Central memory CD8-positive, alpha-beta T cell (primary cell): ENCODE measurements around the gene TP53I3.

Experiments
- ATAC-seq: fragments of 150-1000 bp; cut with Tn5 transposase; replicated peaks from 2 replicates; pipeline ENCODE4 v1.10.0; 2022; ENCODE audit warnings: mild to moderate bottlenecking, moderate FRiP score, moderate number of reproducible peaks; ENCODE audit not compliant: poor library complexity, severe bottlenecking; ENCODE audit errors: extremely low read depth
- DNase-seq, 2 donors: peaks; one replicate each; pipeline ENCODE4 v3.0.0; 2021; ENCODE audit warnings: low spot score in 2 of 2
- H3K27ac Mint-ChIP-seq: one replicate; pipeline ENCODE4 v1.8.0; 2022; ENCODE audit warnings: low read depth, mild to moderate bottlenecking, moderate library complexity, mixed read lengths
- H3K27me3 Mint-ChIP-seq: one replicate; pipeline ENCODE4 v1.8.0; 2022; ENCODE audit warnings: mixed read lengths
- H3K36me3 Mint-ChIP-seq: one replicate; pipeline ENCODE4 v1.8.0; 2022; ENCODE audit warnings: mild to moderate bottlenecking, moderate library complexity, mixed read lengths; ENCODE audit not compliant: insufficient read depth
- H3K4me1 Mint-ChIP-seq: one replicate; pipeline ENCODE4 v1.8.0; 2022; ENCODE audit warnings: mixed read lengths
- H3K4me3 Mint-ChIP-seq: one replicate; pipeline ENCODE4 v1.8.0; 2022; ENCODE audit warnings: mild to moderate bottlenecking, moderate library complexity, mixed read lengths
- H3K9me3 Mint-ChIP-seq: one replicate; pipeline ENCODE4 v1.8.0; 2022; ENCODE audit warnings: mixed read lengths

TP53I3 gene

DNA sequence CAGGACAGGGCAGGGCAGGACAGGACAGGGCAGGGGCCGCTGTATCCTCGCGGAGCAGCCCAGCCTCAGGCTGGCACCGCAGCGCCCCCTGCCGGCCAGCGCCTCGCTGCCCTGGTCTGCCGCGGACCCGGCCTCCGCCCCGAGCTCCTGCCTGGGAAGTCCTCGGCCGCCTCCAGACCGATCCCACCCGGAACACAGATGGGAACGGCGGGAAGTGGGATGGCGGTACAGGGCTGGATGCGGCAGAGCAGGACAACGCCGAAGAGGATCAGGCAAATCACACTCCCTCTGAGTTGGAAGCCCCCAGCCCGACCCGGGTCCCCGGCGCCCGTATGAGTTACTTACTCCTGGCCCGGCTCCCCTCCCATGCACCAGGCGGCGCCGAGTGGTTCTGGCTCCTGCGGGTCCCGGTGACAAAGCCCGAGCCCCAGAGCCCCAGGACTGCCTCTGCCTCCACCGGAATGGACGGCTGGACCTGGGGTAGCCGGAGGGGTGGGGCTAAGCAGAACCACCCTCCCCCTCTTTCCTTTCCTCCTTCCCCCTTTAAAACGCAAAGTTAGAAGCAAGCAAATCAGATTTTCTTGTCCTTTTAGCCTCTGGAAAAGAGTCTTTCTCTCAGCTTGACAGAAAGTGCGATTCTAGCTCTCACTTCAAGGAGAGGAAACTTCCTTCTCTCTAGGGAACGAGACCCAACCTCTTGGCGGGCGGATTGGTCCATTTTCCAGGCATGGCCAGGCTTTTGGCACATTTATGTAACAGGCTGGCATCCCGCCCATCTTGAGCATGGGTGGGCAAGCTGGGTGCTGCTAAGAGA lies at the start of gene TP53I3:
TSS of gene TP53I3 (minus strand) at position 449 of the 814 bp plus-strand sequence. CDS start 508 bp downstream, outside the sequence.
- Mint-ChIP-seq H3K4me1 (peaks cover 16% of the 10 kb centered on the region), H3K27ac (peak within 1 kb of the TSS; percentile 19), H3K27me3 (no peaks in the 10 kb centered on the region), H3K36me3 (peaks cover 10% of the 10 kb centered on the region), H3K9me3 (no peaks in the 10 kb centered on the region), H3K4me3 (peak within 1 kb of the TSS; percentile 81)
- DNase-seq (peak; percentile 68 to 86), ATAC-seq (peak; percentile 96)

DNA sequence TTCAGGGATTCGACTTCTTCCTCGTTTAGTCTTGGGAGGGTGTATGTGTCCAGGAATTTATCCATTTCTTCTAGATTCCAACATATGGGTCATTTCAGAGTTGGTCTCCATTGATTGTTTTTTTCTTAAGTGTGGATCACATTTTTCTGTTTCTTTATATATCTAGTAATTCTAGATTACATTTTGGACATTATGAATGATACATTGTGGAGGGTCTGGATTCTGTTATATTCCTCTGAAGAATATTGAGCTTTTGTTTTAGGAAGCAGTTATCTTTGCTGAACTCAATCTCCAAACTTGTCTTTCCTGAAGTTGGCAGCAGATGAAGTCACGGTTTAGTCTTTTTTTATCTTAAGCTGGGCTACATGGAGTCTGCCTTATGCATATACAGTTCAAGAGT lies 47.9 kb upstream of the TP53I3 start:
- Mint-ChIP-seq H3K36me3 (peaks cover 2% of the 10 kb centered on the region), H3K4me3 (no peak overlapping the region), H3K9me3 (no peaks in the 10 kb centered on the region)

DNA sequence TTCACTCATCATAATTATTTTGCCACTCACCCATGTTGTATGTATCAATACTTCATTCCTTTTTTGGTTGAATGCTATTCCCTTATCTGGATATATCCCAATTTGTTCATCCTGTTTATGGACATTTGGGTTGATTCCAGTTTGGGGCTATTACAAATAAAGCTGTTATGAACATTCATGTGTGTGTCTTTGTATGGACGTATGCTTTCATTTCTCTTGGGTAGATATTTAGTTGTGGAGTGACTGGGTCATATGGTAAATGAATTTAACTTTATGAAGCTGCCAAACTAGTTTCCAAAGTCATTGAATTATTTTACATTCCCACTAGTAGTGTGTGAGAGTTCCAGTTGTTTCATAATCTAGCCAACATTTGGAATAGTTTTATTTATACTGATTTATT lies 41.3 kb upstream of the TP53I3 start:
- ATAC-seq (no peak), DNase-seq (no peak)
- Mint-ChIP-seq H3K4me1 (peaks cover 20% of the 10 kb centered on the region), H3K4me3 (no peak overlapping the region), H3K27me3 (no peaks in the 10 kb centered on the region), H3K36me3 (peaks cover 5% of the 10 kb centered on the region), H3K9me3 (no peaks in the 10 kb centered on the region), H3K27ac (no peak overlapping the region)

More for the DNA sequence above, 47.9 kb upstream of the TP53I3 start:
- Mint-ChIP-seq H3K4me1 (no peaks in the 10 kb centered on the region), H3K27me3 (no peaks in the 10 kb centered on the region), H3K27ac (no peak overlapping the region)
- DNase-seq = no peak
- ATAC-seq = no peak

DNA sequence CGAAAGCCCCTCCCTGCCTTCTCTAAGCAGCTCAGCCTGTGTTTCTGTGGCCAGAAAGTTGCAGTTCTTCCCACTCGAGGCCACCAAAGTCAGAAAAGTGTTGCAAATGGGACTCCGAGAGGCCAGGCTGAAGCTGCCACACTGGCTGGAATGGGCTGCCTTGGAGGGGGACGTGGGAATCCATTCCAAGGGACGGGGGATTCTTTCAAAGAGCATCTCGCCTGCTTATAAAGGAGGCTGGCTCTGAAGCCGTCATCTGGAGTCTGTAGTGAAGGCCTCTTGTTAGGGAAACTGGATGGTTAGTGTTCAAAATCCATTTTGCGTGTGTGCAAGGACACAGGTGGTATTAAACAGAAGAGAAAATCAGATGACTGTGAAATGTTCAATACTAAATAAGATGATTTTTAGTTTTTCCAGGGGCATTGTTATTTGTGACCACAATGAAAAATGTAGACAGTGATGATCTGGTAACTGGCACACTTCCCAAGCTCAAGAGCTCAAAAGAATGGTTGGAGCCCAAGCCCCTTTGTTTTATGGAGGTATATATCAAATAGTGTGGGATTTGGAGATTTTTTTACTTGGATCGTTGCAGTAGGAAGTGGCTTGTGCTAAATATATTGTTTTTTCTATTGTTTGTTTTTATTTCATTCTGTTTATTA lies 39.4 kb upstream of the TP53I3 start:
- Mint-ChIP-seq H3K27me3 (no peaks in the 10 kb centered on the region), H3K36me3 (peaks cover 5% of the 10 kb centered on the region), H3K4me1 (peaks cover 20% of the 10 kb centered on the region), H3K4me3 (peak overlapping the region; percentile 80), H3K9me3 (no peaks in the 10 kb centered on the region), H3K27ac (peak overlapping the region; percentile 78)
- DNase-seq (peak in 1 of 2 donors; percentile 32), ATAC-seq (peak; percentile 11)

GRCh38 chr2:24123195-24123921 lies 38.7 kb upstream of the TP53I3 start, which contains the start of the genes FAM228B and PFN4:
Gene FAM228B, plus strand, starts transcription at chr2:24123469. Its CDS starts 893 bp downstream, at chr2:24124362.
Gene PFN4, minus strand, starts transcription at chr2:24123334. Its CDS starts 799 bp downstream, at chr2:24122535.
- Mint-ChIP-seq H3K9me3 (no peaks in the 10 kb centered on the region), H3K36me3 (peaks cover 7% of the 10 kb centered on the region), H3K27ac (peak within 1 kb of the TSS; percentile 82), H3K4me3 (peak within 1 kb of the TSS; percentile 80), H3K4me1 (peaks cover 20% of the 10 kb centered on the region), H3K27me3 (no peaks in the 10 kb centered on the region)
- ATAC-seq = peak; percentile 87
- DNase-seq = peak; percentile 39 to 40

- DNase-seq (no peak), ATAC-seq (no peak)
- Mint-ChIP-seq H3K27me3 (no peaks in the 10 kb centered on the region), H3K27ac (peak overlapping the region; percentile 82), H3K36me3 (peaks cover 5% of the 10 kb centered on the region), H3K4me3 (peak overlapping the region; percentile 80), H3K4me1 (peaks cover 20% of the 10 kb centered on the region), H3K9me3 (no peaks in the 10 kb centered on the region)
Measured at GRCh38 chr2:24122366-24123194, 37.9 kb upstream of the TP53I3 start.

GRCh38 chr2:24121469-24121868 lies 36.8 kb upstream of the TP53I3 start:
- peaks cover 20% of the 10 kb centered on the region for H3K4me1 Mint-ChIP-seq
- H3K36me3 Mint-ChIP-seq = peaks cover 5% of the 10 kb centered on the region
- H3K27ac Mint-ChIP-seq = no peak overlapping the region

GRCh38 chr2:24121066-24121465 lies 36.4 kb upstream of the TP53I3 start:
- Mint-ChIP-seq H3K36me3 (peaks cover 5% of the 10 kb centered on the region), H3K4me1 (peaks cover 20% of the 10 kb centered on the region), H3K9me3 (no peaks in the 10 kb centered on the region), H3K27ac (no peak overlapping the region), H3K4me3 (no peak overlapping the region), H3K27me3 (no peaks in the 10 kb centered on the region)
- DNase-seq (no peak), ATAC-seq (no peak)

More at GRCh38 chr2:24121469-24121868, 36.8 kb upstream of the TP53I3 start:
- Mint-ChIP-seq H3K27me3 (no peaks in the 10 kb centered on the region), H3K9me3 (no peaks in the 10 kb centered on the region), H3K4me3 (no peak overlapping the region)
- ATAC-seq (no peak), DNase-seq (no peak)

GRCh38 chr2:24117902-24118301 lies 33.3 kb upstream of the TP53I3 start:
- H3K4me3 Mint-ChIP-seq = no peak overlapping the region
- no peak for ATAC-seq

DNA sequence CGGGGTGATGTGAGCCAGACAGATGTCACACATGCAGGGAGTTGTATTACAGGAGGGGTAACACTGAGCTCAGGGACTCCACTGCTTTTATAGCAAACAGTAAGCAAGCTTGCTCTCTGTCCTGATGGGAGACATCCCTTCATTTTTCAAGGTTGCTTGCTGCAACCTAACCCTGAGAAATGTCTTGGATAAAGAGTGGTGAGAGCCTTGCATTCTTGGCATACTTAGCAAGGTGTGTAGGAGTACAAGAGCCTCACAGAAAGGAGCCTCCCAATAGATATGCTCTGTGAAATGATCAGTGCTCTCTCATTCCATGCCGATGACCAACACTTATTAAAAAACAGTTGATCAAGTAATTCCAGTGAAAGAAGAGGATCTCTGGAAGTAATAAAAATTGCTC lies 30.4 kb upstream of the TP53I3 start:
- H3K36me3 Mint-ChIP-seq = peaks cover 2% of the 10 kb centered on the region
- no peaks in the 10 kb centered on the region for H3K27me3 Mint-ChIP-seq
- no peak overlapping the region for H3K4me3 Mint-ChIP-seq
- DNase-seq = no peak
- no peaks in the 10 kb centered on the region for H3K4me1 Mint-ChIP-seq
- H3K27ac Mint-ChIP-seq = no peak overlapping the region
- no peaks in the 10 kb centered on the region for H3K9me3 Mint-ChIP-seq
- ATAC-seq = no peak

More at GRCh38 chr2:24117902-24118301, 33.3 kb upstream of the TP53I3 start:
- H3K9me3 Mint-ChIP-seq = no peaks in the 10 kb centered on the region
- peaks cover 2% of the 10 kb centered on the region for H3K36me3 Mint-ChIP-seq
- DNase-seq = no peak
- H3K27ac Mint-ChIP-seq = no peak overlapping the region
- H3K27me3 Mint-ChIP-seq = no peaks in the 10 kb centered on the region
- peaks cover 5% of the 10 kb centered on the region for H3K4me1 Mint-ChIP-seq

GRCh38 chr2:24111407-24111901 lies 26.8 kb upstream of the TP53I3 start:
- Mint-ChIP-seq H3K4me1 (no peaks in the 10 kb centered on the region), H3K9me3 (peaks cover 10% of the 10 kb centered on the region), H3K4me3 (no peak overlapping the region), H3K36me3 (no peaks in the 10 kb centered on the region), H3K27ac (peak overlapping the region; percentile 44), H3K27me3 (no peaks in the 10 kb centered on the region)
- ATAC-seq (no peak), DNase-seq (no peak)
